Measurements from ENCODE around the gene MYORG.
A peak's percentile ranks its signal among the peaks of the same experiment; 100 is the strongest.
"Not testable (repeated sequence)": the region's sequence is repeated elsewhere in the genome, so short reads cannot be mapped to it uniquely, and the experiment has no call there.

MYORG gene

GRCh38 chr9:34370335-34370969, 6.2 kb downstream of the MYORG start:
- H3K4me1 ChIP-seq (ENCODE audit: control insufficient read depth in 1 of 2, insufficient read depth in 2 of 2, low read length in 2 of 2), result peaks cover 11 to 14% of the 10 kb centered on the region in 2 donors

GRCh38 chr9:34369636-34370035, 7.1 kb downstream of the MYORG start:
- Histone ChIP-seq H3K4me3 (ENCODE audit: low read depth in 1 of 2, low read length in 2 of 2) (no peak overlapping the region), H3K9ac (ENCODE audit: low read depth in 1 of 2, low read length in 2 of 2) (no peak overlapping the region), H3K27ac (ENCODE audit: low read depth, low read length) (no peak overlapping the region), H3K4me1 (ENCODE audit: control insufficient read depth in 1 of 2, insufficient read depth in 2 of 2, low read length in 2 of 2) (peaks cover 9 to 10% of the 10 kb centered on the region in 2 donors), H3K27me3 (ENCODE audit: control insufficient read depth in 1 of 2, insufficient read depth in 2 of 2, low read length in 2 of 2) (no peaks in the 10 kb centered on the region), H3K36me3 (ENCODE audit: control insufficient read depth in 1 of 2, insufficient read depth in 2 of 2, low read length in 2 of 2) (peaks cover 26 to 40% of the 10 kb centered on the region in 2 donors), H3K9me3 (ENCODE audit: control insufficient read depth in 1 of 2, low read length in 2 of 2) (no peaks in the 10 kb centered on the region)

More at GRCh38 chr9:34370335-34370969, 6.2 kb downstream of the MYORG start:
- H3K27me3 ChIP-seq (ENCODE audit: control insufficient read depth in 1 of 2, insufficient read depth in 2 of 2, low read length in 2 of 2), result no peaks in the 10 kb centered on the region
- no peak overlapping the region for H3K9ac ChIP-seq (ENCODE audit: low read depth in 1 of 2, low read length in 2 of 2)
- H3K9me3 ChIP-seq (ENCODE audit: control insufficient read depth in 1 of 2, low read length in 2 of 2), result no peaks in the 10 kb centered on the region
- peaks cover 26 to 40% of the 10 kb centered on the region in 2 donors for H3K36me3 ChIP-seq (ENCODE audit: control insufficient read depth in 1 of 2, insufficient read depth in 2 of 2, low read length in 2 of 2)
- no peak overlapping the region for H3K4me3 ChIP-seq (ENCODE audit: low read depth in 1 of 2, low read length in 2 of 2)
- no peak overlapping the region for H3K27ac ChIP-seq (ENCODE audit: low read depth, low read length)

GRCh38 chr9:34368796-34369195, 7.9 kb downstream of the MYORG start:
- not testable (repeated sequence) for H3K27me3 ChIP-seq (ENCODE audit: control insufficient read depth in 1 of 2, insufficient read depth in 2 of 2, low read length in 2 of 2); H3K27ac ChIP-seq (ENCODE audit: low read depth, low read length); H3K9ac ChIP-seq (ENCODE audit: low read depth in 1 of 2, low read length in 2 of 2); H3K4me1 ChIP-seq (ENCODE audit: control insufficient read depth in 1 of 2, insufficient read depth in 2 of 2, low read length in 2 of 2); H3K4me3 ChIP-seq (ENCODE audit: low read depth in 1 of 2, low read length in 2 of 2); H3K9me3 ChIP-seq (ENCODE audit: control insufficient read depth in 1 of 2, low read length in 2 of 2)
- H3K36me3 ChIP-seq (ENCODE audit: control insufficient read depth in 1 of 2, insufficient read depth in 2 of 2, low read length in 2 of 2), result peaks cover 26 to 40% of the 10 kb centered on the region in 2 donors

- not testable (repeated sequence) for H3K4me3 ChIP-seq (ENCODE audit: low read depth in 1 of 2, low read length in 2 of 2); H3K27ac ChIP-seq (ENCODE audit: low read depth, low read length); H3K9me3 ChIP-seq (ENCODE audit: control insufficient read depth in 1 of 2, low read length in 2 of 2); H3K9ac ChIP-seq (ENCODE audit: low read depth in 1 of 2, low read length in 2 of 2); H3K27me3 ChIP-seq (ENCODE audit: control insufficient read depth in 1 of 2, insufficient read depth in 2 of 2, low read length in 2 of 2); H3K4me1 ChIP-seq (ENCODE audit: control insufficient read depth in 1 of 2, insufficient read depth in 2 of 2, low read length in 2 of 2)
- peaks cover 26 to 40% of the 10 kb centered on the region in 2 donors for H3K36me3 ChIP-seq (ENCODE audit: control insufficient read depth in 1 of 2, insufficient read depth in 2 of 2, low read length in 2 of 2)
Observed at GRCh38 chr9:34367751-34368410, 8.8 kb downstream of the MYORG start.

- H3K9ac ChIP-seq (ENCODE audit: low read depth in 1 of 2, low read length in 2 of 2), result no peak overlapping the region
- H3K36me3 ChIP-seq (ENCODE audit: control insufficient read depth in 1 of 2, insufficient read depth in 2 of 2, low read length in 2 of 2), result peaks cover 19 to 28% of the 10 kb centered on the region in 2 donors
- H3K4me3 ChIP-seq (ENCODE audit: low read depth in 1 of 2, low read length in 2 of 2), result no peak overlapping the region
- no peaks in the 10 kb centered on the region for H3K27me3 ChIP-seq (ENCODE audit: control insufficient read depth in 1 of 2, insufficient read depth in 2 of 2, low read length in 2 of 2)
- no peak overlapping the region for H3K27ac ChIP-seq (ENCODE audit: low read depth, low read length)
- no peaks in the 10 kb centered on the region for H3K9me3 ChIP-seq (ENCODE audit: control insufficient read depth in 1 of 2, low read length in 2 of 2)
- no peaks in the 10 kb centered on the region for H3K4me1 ChIP-seq (ENCODE audit: control insufficient read depth in 1 of 2, insufficient read depth in 2 of 2, low read length in 2 of 2)
Observed at GRCh38 chr9:34366365-34366764, 10.3 kb downstream of the MYORG start.

- Histone ChIP-seq H3K9ac (ENCODE audit: low read depth in 1 of 2, low read length in 2 of 2) (no peak overlapping the region), H3K36me3 (ENCODE audit: control insufficient read depth in 1 of 2, insufficient read depth in 2 of 2, low read length in 2 of 2) (peaks cover 12 to 17% of the 10 kb centered on the region in 2 donors), H3K4me1 (ENCODE audit: control insufficient read depth in 1 of 2, insufficient read depth in 2 of 2, low read length in 2 of 2) (no peaks in the 10 kb centered on the region), H3K27me3 (ENCODE audit: control insufficient read depth in 1 of 2, insufficient read depth in 2 of 2, low read length in 2 of 2) (no peaks in the 10 kb centered on the region), H3K9me3 (ENCODE audit: control insufficient read depth in 1 of 2, low read length in 2 of 2) (no peaks in the 10 kb centered on the region), H3K27ac (ENCODE audit: low read depth, low read length) (no peak overlapping the region), H3K4me3 (ENCODE audit: low read depth in 1 of 2, low read length in 2 of 2) (no peak overlapping the region)
Observed at GRCh38 chr9:34365282-34365681, 11.4 kb downstream of the MYORG start.

GRCh38 chr9:34363619-34364351, 12.9 kb downstream of the MYORG start:
- H3K9ac ChIP-seq (ENCODE audit: low read depth in 1 of 2, low read length in 2 of 2), result no peak overlapping the region
- peaks cover 3 to 8% of the 10 kb centered on the region in 2 donors for H3K36me3 ChIP-seq (ENCODE audit: control insufficient read depth in 1 of 2, insufficient read depth in 2 of 2, low read length in 2 of 2)
- no peaks in the 10 kb centered on the region for H3K4me1 ChIP-seq (ENCODE audit: control insufficient read depth in 1 of 2, insufficient read depth in 2 of 2, low read length in 2 of 2)
- H3K4me3 ChIP-seq (ENCODE audit: low read depth in 1 of 2, low read length in 2 of 2), result no peak overlapping the region
- H3K9me3 ChIP-seq (ENCODE audit: control insufficient read depth in 1 of 2, low read length in 2 of 2), result no peaks in the 10 kb centered on the region
- H3K27ac ChIP-seq (ENCODE audit: low read depth, low read length), result no peak overlapping the region
- H3K27me3 ChIP-seq (ENCODE audit: control insufficient read depth in 1 of 2, insufficient read depth in 2 of 2, low read length in 2 of 2), result no peaks in the 10 kb centered on the region

GRCh38 chr9:34362614-34363214, 14.0 kb downstream of the MYORG start:
- Histone ChIP-seq H3K36me3 (ENCODE audit: control insufficient read depth in 1 of 2, insufficient read depth in 2 of 2, low read length in 2 of 2) (peaks cover 1 to 4% of the 10 kb centered on the region in 2 donors), H3K9ac (ENCODE audit: low read depth in 1 of 2, low read length in 2 of 2) (no peak overlapping the region), H3K9me3 (ENCODE audit: control insufficient read depth in 1 of 2, low read length in 2 of 2) (no peaks in the 10 kb centered on the region), H3K4me3 (ENCODE audit: low read depth in 1 of 2, low read length in 2 of 2) (no peak overlapping the region), H3K27ac (ENCODE audit: low read depth, low read length) (no peak overlapping the region), H3K4me1 (ENCODE audit: control insufficient read depth in 1 of 2, insufficient read depth in 2 of 2, low read length in 2 of 2) (no peaks in the 10 kb centered on the region), H3K27me3 (ENCODE audit: control insufficient read depth in 1 of 2, insufficient read depth in 2 of 2, low read length in 2 of 2) (no peaks in the 10 kb centered on the region)

- not testable (repeated sequence) for H3K4me3 ChIP-seq (ENCODE audit: low read depth in 1 of 2, low read length in 2 of 2); H3K9ac ChIP-seq (ENCODE audit: low read depth in 1 of 2, low read length in 2 of 2); H3K27ac ChIP-seq (ENCODE audit: low read depth, low read length); H3K36me3 ChIP-seq (ENCODE audit: control insufficient read depth in 1 of 2, insufficient read depth in 2 of 2, low read length in 2 of 2); H3K9me3 ChIP-seq (ENCODE audit: control insufficient read depth in 1 of 2, low read length in 2 of 2); H3K27me3 ChIP-seq (ENCODE audit: control insufficient read depth in 1 of 2, insufficient read depth in 2 of 2, low read length in 2 of 2); H3K4me1 ChIP-seq (ENCODE audit: control insufficient read depth in 1 of 2, insufficient read depth in 2 of 2, low read length in 2 of 2)
Observed at GRCh38 chr9:34352957-34353356, 23.7 kb downstream of the MYORG start.

GRCh38 chr9:34352122-34352652, 24.5 kb downstream of the MYORG start:
- not testable (repeated sequence) for H3K9ac ChIP-seq (ENCODE audit: low read depth in 1 of 2, low read length in 2 of 2); H3K27me3 ChIP-seq (ENCODE audit: control insufficient read depth in 1 of 2, insufficient read depth in 2 of 2, low read length in 2 of 2); H3K36me3 ChIP-seq (ENCODE audit: control insufficient read depth in 1 of 2, insufficient read depth in 2 of 2, low read length in 2 of 2); H3K4me1 ChIP-seq (ENCODE audit: control insufficient read depth in 1 of 2, insufficient read depth in 2 of 2, low read length in 2 of 2); H3K9me3 ChIP-seq (ENCODE audit: control insufficient read depth in 1 of 2, low read length in 2 of 2)
- peak overlapping the region; percentile 70 for H3K27ac ChIP-seq (ENCODE audit: low read depth, low read length)
- H3K4me3 ChIP-seq (ENCODE audit: low read depth in 1 of 2, low read length in 2 of 2), result peak overlapping the region in 1 of 2 donors; percentile 26
